ENCODE measurements around the gene LRRC40.

Gene LRRC40

DNA sequence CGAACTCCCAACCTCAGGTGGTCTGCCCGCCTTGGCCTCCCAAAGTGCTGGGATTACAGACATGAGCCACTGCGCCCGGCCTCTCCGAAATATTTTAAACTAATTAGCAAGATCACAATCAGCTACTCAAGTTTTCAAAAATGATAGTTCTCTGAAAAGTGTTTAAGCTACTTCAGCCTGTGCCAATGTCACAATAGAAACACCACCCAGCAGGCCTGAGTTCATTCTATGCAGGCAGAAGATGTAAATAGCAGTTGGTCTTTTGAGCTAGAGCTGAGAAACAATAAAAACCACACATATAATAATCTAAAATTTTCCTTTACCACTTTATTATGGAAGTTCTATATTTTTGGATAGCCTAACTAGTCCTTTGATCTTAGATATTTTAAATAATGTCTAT is 96.1 kb downstream of the LRRC40 start:
- no peak for DNase-seq

DNA sequence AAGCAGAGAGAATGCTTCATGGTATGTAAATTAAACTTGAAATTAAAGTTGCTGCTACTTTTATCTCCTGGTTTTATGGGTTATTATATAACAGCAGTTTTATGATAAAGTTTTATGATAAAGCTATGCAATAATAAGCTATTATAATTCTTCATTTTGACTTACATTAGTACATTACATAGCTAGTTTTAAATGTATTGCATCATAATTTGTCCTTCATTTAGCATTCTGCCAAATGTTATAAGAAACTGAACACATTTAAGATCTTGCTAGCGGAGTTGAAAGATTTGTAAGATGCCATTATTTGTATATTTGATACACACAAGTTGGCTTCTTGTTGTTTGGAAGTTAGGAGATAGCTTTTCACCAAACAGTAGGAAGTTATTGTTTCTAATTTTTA is 101.6 kb downstream of the LRRC40 start:
- no peak for DNase-seq

DNA sequence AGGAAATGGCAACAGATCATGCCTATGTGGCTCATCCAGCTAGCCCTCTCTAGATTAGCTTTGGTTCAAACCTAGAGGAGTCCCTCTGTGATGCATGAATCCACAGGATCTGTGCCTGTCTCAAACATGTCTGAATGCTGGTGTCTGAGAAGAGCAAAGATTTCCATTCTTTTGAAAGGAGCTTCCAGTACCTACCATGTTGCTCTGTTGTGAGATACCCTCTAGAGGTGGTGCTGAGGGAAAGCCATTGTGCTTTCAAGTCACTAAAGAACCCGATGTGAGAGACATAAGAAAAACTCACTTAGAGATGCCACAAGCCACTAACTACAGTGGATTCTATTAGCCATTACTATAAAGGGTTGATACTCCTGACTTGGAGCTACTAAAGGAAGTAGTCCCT is 103.6 kb downstream of the LRRC40 start:
- no peak for DNase-seq

DNA sequence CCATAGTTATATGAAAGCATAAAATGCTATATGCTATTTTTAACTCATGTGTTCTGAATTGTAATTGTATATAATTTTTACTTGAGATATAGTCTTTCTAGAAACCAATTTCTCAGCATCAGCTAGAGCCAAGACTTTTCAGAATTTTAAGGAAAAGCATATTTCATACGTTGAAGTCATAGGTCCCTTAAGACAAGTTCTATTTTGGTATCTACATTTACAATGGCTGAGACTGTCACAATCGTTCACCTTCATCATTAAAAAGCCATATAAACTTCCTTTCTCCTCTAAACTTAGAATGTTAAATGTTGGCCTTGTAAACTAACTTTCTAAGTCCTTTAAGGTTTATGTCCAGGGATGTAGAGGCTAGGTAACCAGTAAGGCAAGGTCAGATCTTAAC is 104.1 kb downstream of the LRRC40 start:
- no peak for DNase-seq
